Esophagus squamous epithelium (tissue), 5 donors: ENCODE measurements around the gene PTPRM. TPM values are rescaled to one million over a fixed set of nuclear protein-coding genes. Genes with fewer than 3 reads are reported as not detected.

Source experiments
- DNase-seq: peaks from one replicate; lab custom pipeline; 2025; lab: John Stamatoyannopoulos, UW
- H3K27ac ChIP-seq, 4 donors: fragments of 200-600 bp; sonication (generic); one replicate each; pipeline ENCODE4 v1.5.1; 2016 to 2019; ENCODE audit warnings: mild to moderate bottlenecking in 1 of 4
- H3K27me3 ChIP-seq, 4 donors: fragments of 200-600 bp; sonication (generic); 1 replicate in 3 of 4; 2 replicates in 1 of 4; pipeline versions ENCODE4 v1.5.1 to v1.6.0; 2017 to 2021; ENCODE audit warnings: antibody characterized with exemption in 1 of 4
- H3K36me3 ChIP-seq, 3 donors: fragments of 200-600 bp; sonication (generic); one replicate each; pipeline ENCODE4 v1.5.1; 2016 to 2019
- H3K4me1 ChIP-seq, 3 donors: fragments of 200-600 bp; sonication (generic); one replicate each; pipeline ENCODE4 v1.5.1; 2017 to 2019
- H3K4me3 ChIP-seq, 4 donors: fragments of 200-600 bp; sonication (generic); 1 replicate in 3 of 4; 2 replicates in 1 of 4; pipeline ENCODE4 v1.5.1; 2016 to 2019; ENCODE audit warnings: mild to moderate bottlenecking in 2 of 4, moderate library complexity in 1 of 4
- H3K9me3 ChIP-seq, 3 donors: fragments of 200-600 bp; sonication (generic); one replicate each; pipeline ENCODE4 v1.5.1; 2016 to 2019
- POLR2A ChIP-seq, 4 donors: fragments of 450-650 bp; IDR thresholded peaks; one replicate each; pipeline ENCODE4 v1.6.1; 2017; ENCODE audit warnings: antibody characterized with exemption in 4 of 4, mild to moderate bottlenecking in 4 of 4, moderate library complexity in 3 of 4
- WGBS, 2 donors: methylation state at CpG; one replicate each; pipeline ENCODE4 v1.1.5; 2018; 5-methylcytosine and 5-hydroxymethylcytosine counted together
- intact Hi-C: fragments of 100-400 bp; cut with DNase I; formaldehyde crosslinking; loops from one replicate; pipeline ENCODE4 v1.15.0; 2022
- total RNA-seq, 4 donors: library from RNA; depleted of rRNA; stranded (reverse); fragments of >200 nt; gene quantifications; one replicate each; pipeline ENCODE4 v1.1.0, GENCODE V29; 2016
- TF ChIP-seq, protein P1 (sequence below), 6 experiments: fragments of 450-650 bp in 4 of 6; fragments of 200-600 bp in 2 of 6; sonication (generic) in 2 of 6; IDR thresholded peaks; one replicate each; pipeline ENCODE4 v1.5.1; 2016 to 2019; ENCODE audit warnings: antibody characterized with exemption in 6 of 6, mild to moderate bottlenecking in 4 of 6, moderate library complexity in 4 of 6
- donor health status: DM: yes; HTN: yes; CAD: no.

PTPRM gene
- total RNA-seq, 4 donors from 2014 or later, result 6.5 to 38.7 (median 11.1) TPM

DNA sequence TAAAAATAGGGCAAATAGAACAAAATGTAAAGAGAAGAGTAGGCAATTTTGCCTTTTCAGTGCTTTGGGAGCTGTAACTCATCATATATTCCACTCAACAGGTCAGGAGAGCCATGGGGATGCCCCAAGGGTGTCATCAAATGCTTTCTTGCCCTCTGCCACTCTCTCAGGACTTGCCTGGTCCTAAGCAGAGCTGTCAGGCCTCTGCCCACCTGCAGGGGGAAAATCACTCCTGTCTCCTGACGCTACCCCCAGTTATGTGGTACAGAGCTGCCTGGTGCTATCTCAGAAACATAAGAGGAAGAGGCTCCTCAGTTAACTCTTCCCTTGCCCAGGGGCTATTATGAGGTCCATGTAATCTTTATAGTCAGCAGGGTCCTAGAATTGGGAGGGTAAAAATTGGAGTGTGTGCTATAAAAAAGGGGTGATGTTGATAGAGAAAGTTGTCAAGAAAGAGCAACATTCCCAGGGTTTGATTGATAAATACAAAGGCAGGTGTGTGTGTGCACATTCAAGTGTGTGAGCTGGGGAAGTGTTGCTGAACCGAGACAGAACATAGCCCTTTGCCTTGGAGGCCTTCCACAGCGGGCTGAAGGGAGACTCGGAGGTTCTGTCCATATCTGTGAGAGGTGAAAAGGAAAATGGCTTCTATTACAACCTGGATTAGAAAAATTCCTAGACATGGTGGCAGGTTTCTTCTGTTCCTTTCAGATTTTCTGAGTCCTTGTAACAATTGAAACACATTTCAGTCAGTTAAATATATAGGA lies 25.4 kb downstream of the PTPRM start:
- no peak overlapping the region for H3K4me3 ChIP-seq
- DNase-seq, result no peak
- no peaks in the 10 kb centered on the region for H3K27me3 ChIP-seq
- peaks cover 0 to 10% (median 0%) of the 10 kb centered on the region in 3 donors for H3K4me1 ChIP-seq
- H3K36me3 ChIP-seq, result no peaks in the 10 kb centered on the region
- 65 to 86% methylated on average over 4 of the region's 4 CpGs for WGBS, 2 donors
- H3K9me3 ChIP-seq, result no peaks in the 10 kb centered on the region
- intact Hi-C loops, result no loop called here
- no peak overlapping the region for H3K27ac ChIP-seq
- TF ChIP-seq, protein P1, sequence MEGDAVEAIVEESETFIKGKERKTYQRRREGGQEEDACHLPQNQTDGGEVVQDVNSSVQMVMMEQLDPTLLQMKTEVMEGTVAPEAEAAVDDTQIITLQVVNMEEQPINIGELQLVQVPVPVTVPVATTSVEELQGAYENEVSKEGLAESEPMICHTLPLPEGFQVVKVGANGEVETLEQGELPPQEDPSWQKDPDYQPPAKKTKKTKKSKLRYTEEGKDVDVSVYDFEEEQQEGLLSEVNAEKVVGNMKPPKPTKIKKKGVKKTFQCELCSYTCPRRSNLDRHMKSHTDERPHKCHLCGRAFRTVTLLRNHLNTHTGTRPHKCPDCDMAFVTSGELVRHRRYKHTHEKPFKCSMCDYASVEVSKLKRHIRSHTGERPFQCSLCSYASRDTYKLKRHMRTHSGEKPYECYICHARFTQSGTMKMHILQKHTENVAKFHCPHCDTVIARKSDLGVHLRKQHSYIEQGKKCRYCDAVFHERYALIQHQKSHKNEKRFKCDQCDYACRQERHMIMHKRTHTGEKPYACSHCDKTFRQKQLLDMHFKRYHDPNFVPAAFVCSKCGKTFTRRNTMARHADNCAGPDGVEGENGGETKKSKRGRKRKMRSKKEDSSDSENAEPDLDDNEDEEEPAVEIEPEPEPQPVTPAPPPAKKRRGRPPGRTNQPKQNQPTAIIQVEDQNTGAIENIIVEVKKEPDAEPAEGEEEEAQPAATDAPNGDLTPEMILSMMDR (IDR thresholded peaks at IDR 0.05), result no peak
- TF ChIP-seq POLR2A (IDR thresholded peaks at IDR 0.05), result no peak

DNA sequence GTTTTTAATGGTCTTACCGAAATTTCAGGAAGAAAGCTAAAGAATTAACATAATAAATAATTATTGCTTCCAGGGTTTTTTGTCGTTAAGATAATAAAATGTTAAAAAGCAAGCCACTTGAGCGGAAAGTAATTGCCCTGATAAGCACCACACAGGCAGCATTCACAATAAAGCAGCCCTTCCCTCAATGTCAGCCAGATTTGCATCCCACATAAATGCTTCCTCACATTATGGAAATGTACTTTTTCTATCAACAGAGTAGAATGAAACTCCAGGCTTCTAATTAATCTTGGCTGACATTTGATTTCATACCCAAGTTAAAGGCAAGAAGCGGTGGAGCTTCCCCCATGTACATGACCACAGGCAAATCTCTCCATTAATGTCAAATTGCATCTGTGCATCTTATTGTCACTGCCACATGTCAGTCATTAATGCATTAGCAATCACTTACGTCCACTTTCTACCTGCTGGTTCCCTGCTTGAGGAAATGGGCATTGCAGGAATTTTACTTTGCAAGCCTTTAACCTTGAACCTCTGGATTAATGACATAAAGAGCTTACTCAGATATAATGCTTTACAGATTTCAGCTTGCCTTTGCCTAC lies 26.2 kb downstream of the PTPRM start:
- DNase-seq, result no peak
- TF ChIP-seq, protein P1 (IDR thresholded peaks at IDR 0.05), result no peak
- no peak for TF ChIP-seq POLR2A (IDR thresholded peaks at IDR 0.05)
- WGBS, 2 donors, result 83 to 84% methylated on average over 5 of the region's 5 CpGs
- no peak overlapping the region for H3K27ac ChIP-seq
- H3K4me1 ChIP-seq, result peaks cover 0 to 13% (median 0%) of the 10 kb centered on the region in 3 donors
- no peaks in the 10 kb centered on the region for H3K27me3 ChIP-seq
- no peaks in the 10 kb centered on the region for H3K9me3 ChIP-seq
- intact Hi-C loops, result no loop called here
- no peak overlapping the region for H3K4me3 ChIP-seq
- no peaks in the 10 kb centered on the region for H3K36me3 ChIP-seq

DNA sequence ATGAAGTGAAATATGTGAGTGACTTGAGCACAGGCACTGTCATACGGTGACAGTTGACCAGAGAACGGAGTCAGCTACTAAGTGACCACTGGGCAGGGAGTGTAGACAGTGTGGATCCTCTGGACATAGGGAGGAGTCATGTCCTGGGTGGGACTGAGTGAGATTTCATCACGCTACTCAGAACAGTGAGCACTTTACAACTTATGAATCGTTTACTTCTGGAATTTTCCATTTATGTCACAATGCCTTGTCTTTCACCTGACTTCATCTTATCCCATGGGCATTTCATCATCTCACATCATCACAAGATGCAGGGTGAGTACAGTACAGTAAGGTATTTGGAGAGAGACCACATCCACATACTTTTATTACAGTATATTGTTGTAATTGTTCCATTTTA lies 29.0 kb downstream of the PTPRM start:
- no peaks in the 10 kb centered on the region for H3K9me3 ChIP-seq
- WGBS, 2 donors, result 68 to 77% methylated on average over 4 of the region's 4 CpGs
- no peaks in the 10 kb centered on the region for H3K27me3 ChIP-seq
- intact Hi-C loops, result no loop called here
- no peaks in the 10 kb centered on the region for H3K36me3 ChIP-seq
- H3K4me3 ChIP-seq, result no peak overlapping the region
- H3K27ac ChIP-seq, result no peak overlapping the region
- DNase-seq, result no peak
- peaks cover 0 to 19% (median 2%) of the 10 kb centered on the region in 3 donors for H3K4me1 ChIP-seq
- no peak for TF ChIP-seq POLR2A (IDR thresholded peaks at IDR 0.05)
- TF ChIP-seq, protein P1 (IDR thresholded peaks at IDR 0.05), result no peak

DNA sequence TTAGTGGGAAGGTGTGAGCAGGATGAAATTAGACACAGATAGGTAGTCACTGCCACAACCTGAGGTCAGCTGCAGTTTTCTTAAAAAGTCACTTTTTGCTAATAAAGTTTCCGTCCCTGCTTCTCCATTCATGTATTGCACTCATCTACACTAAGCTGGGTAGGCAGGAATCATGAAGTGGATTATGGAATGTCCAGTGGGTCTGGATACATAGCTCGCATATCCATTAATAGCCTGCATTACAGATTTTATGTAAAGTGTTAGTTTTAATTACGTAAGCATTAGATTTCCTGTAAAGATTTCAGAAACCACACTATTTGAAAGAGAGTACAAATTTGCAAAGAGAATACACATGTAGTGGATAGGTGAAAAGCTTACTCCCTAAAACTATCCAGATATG lies 30.4 kb downstream of the PTPRM start:
- no peak for DNase-seq
- peaks cover 0 to 16% (median 2%) of the 10 kb centered on the region in 3 donors for H3K4me1 ChIP-seq
- intact Hi-C loops, result no loop called here
- TF ChIP-seq POLR2A (IDR thresholded peaks at IDR 0.05), result no peak
- no peak overlapping the region for H3K27ac ChIP-seq
- H3K36me3 ChIP-seq, result no peaks in the 10 kb centered on the region
- H3K9me3 ChIP-seq, result no peaks in the 10 kb centered on the region
- WGBS, 2 donors, result 83 to 86% methylated on average over 3 of the region's 3 CpGs
- H3K27me3 ChIP-seq, result no peaks in the 10 kb centered on the region
- H3K4me3 ChIP-seq, result no peak overlapping the region

DNA sequence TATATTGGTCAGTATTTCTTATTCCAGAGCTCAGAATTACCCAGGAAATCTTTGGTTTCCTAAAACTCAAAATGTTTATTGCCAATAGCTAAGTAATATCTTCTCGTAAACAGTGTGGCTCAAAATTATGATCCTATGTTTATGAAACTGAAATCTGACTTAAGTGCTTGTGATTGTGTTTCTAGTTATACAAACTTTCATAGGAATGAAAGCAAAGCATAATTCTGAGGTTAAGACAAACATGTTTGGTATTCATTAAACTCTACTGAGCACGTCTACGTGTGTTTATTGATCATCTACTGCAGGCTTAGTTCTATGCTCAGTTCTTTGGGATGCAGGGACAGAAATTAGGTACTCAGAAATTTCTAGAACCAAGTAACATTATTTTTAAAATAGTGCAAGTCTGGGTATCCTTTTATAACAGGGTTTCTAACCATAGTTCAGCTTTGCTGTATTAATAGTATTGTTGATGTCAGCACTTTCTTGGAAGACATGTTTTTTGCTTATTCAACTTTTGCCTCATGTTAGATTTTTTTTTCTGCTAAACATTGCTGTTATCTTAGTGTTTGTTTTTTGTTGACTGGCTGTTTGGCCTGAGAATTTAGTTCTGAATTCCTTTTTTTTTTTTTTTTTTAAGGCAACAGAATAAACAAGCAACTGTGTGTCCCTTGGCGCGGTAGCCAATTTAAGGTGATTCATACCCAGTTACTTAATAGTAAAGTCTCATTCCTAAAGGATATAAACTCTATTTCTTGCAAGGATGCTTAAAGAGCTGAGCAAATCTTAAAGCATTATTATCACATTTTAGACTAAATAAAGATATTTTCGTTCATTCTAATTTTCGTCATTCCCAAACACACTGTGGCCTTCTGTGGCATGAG lies 31.3 kb downstream of the PTPRM start:
- no peak for DNase-seq
- Histone ChIP-seq H3K27me3 (no peaks in the 10 kb centered on the region), H3K27ac (no peak overlapping the region), H3K36me3 (no peaks in the 10 kb centered on the region), H3K4me3 (no peak overlapping the region), H3K4me1 (peaks cover 0 to 16% (median 2%) of the 10 kb centered on the region in 3 donors), H3K9me3 (no peaks in the 10 kb centered on the region)
- TF ChIP-seq, protein P1 (IDR thresholded peaks at IDR 0.05), result no peak
- TF ChIP-seq POLR2A (IDR thresholded peaks at IDR 0.05), result no peak
- 69 to 77% methylated on average over 7 of the region's 7 CpGs for WGBS, 2 donors
- intact Hi-C loops, result no loop called here
